HG03175 (cell line): Measurements from ENCODE around the gene RBM33.

Source experiments
- ATAC-seq: cut with Tn5 transposase; IDR thresholded peaks from one replicate; pipeline ENCODE4 v1.9.1; 2021; ENCODE audit warnings: mild to moderate bottlenecking, moderate library complexity; ENCODE audit not compliant: unreplicated experiment

Gene RBM33

GRCh38 chr7:155792315-155792960, 148.0 kb downstream of the RBM33 start:
- no peak for ATAC-seq

GRCh38 chr7:155792999-155793560, 148.6 kb downstream of the RBM33 start:
- no peak for ATAC-seq

- no peak for ATAC-seq
Observed at GRCh38 chr7:155793720-155794119, 149.3 kb downstream of the RBM33 start.

DNA sequence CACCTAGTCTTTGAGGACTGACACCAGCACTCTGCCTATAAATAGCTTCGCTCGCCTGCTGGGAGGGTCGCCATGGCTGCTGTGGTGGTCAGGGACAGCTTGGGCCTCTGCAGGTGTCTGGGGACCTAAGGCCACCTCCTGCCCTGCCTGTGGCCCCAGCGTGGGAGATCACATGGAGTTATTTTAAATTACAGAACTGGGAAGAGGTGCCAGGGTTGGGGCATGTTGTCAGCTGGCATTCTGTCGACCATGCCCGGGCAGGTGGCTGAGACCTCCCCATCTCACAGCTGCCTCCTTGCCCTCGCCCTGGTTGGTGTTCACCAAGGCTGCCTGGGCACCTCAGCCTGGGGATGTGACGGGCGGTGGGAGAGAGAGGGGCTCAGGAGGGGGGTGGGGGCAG, 149.7 kb downstream of the RBM33 start:
- ATAC-seq: no peak

DNA sequence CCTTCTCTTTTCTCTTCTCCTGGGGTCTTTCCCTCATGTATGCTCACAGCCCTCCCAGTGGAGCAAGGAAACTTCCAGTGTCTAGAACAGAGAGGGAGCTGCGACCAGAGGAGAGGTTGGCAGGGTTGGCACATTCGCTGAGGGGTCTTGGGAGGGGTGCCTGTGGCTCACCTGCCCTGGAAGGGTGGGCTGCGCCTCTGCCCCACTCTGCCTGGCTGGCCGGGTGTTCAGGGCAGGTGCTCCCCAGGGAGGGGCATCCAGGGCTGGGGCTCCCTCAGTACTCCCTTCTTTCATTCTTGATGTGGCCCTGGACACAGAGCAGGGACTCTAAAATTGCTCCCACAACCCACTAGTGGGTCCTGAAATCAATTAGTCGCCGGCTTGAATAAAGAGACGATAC, 150.9 kb downstream of the RBM33 start:
- ATAC-seq: no peak

DNA sequence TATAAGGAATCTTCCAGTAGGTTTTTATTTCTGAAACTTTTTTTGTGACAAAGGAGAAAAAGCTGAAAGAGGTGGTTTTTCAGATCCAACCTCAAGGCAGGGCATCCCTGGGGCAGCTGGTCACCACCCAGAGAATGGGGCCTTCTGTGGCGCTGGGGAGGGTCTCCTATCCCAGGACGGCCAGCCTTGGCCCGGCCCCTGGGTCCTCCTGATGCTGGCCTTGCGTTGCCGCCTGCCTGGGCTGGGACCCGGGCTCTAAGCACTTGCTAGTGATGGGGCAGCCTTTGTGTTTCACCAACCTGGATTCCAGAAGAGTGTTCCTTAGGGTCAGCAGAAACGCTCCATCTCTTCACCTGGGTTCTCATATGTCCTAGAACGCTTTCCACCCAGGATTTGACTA, 151.5 kb downstream of the RBM33 start:
- ATAC-seq: no peak

DNA sequence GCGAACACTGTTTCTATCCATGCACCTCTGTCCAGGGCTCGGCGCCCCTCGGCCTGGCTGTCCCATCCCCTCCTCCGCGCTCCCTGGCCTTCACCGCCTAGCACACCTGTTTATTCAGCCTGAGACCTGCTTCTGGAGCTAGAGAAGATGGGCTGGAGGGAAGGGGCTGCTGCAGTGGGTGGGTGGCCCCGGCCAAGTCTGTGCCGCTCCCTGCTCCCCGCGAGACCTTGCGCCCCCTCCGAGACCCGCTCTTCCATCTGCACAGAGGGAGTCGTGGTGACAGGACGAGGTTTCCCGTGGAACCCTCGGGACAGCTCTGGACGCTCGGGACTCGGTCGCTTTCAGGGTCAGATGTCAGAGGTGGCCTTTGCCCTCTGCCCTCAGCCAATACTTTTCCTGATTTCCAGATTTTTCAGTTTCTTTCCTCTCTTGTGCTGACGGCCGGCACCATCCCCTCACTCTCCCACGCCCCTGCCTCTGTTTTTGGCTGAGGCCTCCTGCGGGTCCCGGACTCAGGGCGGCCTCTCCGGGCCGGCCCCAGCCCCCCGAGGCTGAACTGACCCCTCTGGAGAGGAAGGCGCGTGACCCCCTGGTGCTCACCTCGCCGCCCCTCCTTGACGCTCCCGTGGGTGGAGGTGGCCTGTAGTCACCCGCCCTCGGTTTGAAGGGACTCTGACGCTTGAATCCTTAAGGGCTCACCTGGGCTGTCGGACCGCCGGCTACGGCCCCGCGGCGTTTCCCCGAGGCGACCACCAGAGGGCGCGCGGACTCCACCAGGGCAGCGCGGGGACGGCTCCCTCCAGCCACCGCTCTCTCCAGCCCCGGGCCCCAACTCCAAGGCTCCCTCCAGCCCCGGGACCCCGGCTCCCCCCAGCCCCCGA, 152.2 kb downstream of the RBM33 start:
- ATAC-seq: peak; percentile 66

DNA sequence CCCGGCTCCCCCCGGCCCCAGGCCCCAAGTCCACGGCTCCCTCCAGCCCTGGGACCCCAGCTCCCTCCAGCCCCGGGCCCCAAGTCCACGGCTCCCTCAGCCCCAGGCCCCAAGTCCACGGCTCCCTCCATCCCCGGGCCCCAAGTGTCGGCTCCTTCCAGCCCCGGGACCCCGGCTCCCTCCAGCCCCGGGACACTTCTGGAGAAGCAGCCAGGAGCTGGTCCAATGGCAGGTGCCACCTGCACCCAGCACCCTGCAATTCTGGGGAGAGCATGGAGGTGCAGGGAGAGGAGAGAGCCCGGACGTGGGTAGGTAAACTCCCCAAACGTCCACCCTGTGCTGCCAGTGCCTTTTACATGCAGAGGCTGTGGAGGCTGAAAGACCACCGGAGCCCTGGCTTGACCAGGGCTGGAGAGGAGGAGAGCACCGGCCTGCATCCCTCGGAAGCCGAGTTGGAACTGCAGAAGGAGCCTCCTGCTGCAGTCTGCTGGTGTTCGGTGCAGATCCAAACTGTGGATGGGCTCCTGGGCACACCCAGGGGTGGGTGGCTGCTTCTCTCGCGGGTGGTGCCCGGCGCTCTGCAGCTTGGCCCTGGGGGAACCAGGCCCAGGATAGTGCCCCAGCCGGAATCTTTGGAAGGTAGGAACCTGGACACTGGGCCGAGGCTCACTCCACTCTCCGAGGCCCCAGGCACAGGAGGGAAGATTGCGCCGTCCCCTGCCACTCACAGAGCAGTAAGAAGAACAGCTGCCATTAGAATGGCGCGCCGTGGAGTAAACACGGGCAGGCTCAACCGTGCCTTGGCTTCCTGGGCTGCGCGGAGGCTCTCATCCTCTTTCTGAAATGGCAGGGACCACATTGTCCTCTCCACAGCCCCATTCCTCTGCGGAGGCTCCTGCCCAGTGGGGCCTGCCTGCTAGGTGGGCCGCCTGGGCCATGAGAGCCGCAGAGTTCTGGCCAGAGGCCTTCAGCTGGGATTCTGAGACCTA, 153.1 kb downstream of the RBM33 start:
- ATAC-seq: no peak

DNA sequence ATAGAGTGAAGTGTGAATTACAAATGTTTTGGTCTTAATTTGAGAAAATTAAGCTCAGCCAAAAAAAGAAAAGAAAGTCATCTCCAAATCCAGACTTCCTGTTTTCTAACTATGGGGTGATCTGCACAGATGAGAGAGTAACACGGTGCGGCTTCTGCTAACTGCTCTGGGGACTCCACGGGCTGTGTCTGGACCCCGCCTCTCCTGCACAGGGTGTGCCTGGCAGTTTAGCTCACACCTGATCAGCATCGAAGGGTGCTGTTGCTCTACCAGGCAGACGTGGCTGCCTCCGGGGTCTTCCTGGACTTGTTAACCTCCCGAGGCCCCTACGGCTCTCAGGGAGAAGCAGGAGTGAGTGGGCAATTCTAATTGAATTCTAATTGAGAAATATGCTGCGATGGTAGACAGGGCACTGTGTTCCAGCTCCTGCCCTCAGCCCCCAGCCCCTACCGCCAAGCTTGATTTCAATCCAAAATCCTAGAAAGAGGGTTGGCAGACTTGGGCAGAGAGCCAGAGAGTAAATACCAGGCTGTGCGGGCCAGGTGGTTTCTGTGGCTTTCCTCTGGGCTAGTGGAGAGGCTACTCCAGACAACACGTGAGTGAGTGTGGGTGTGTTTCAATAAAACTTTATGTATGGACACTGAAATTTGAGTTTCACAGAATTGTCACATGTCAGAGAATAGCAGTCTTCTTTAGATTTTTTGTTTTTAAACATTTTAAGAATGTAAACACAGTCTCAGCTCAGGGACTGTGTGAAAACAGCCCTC, 154.4 kb downstream of the RBM33 start:
- ATAC-seq: peak; percentile 38

DNA sequence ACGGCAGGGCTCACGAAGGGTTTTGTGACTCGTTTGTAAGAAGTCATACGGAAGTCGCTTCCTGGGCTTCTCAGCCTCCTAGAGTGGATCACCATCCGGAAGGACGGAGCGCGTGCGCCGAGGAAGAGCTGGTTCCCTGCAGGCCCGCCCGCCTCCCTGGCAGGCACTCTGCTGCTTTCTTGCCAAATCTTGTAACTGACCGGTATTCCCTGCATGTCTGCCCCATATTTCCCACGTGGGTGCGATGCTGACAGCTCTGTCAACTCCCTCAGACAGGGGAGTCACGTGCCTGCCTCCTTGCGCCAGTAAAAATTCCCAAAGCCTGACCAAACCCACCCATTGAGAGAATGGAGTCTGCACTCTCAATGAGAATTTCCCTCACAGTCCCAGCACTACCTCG, 155.1 kb downstream of the RBM33 start:
- no peak for ATAC-seq

DNA sequence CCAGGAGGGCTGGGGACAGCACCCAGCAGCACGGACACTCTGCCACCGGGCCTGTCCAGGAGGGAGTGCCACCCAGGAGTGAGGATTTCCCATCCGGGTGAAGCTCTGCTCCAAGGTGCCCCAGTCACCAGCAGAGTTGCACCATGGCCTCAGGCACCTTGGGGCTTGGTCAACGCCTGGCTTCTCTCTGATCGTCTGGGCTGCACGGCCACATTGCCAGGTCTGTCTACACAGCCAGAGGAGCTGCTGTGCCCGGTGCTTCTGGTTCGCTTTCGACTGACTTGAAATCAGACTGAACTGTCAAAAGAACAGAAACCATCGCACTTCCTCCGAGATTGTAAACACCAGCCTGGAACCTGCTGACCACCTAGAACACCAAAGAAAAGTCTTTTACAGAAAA, 155.8 kb downstream of the RBM33 start:
- no peak for ATAC-seq

DNA sequence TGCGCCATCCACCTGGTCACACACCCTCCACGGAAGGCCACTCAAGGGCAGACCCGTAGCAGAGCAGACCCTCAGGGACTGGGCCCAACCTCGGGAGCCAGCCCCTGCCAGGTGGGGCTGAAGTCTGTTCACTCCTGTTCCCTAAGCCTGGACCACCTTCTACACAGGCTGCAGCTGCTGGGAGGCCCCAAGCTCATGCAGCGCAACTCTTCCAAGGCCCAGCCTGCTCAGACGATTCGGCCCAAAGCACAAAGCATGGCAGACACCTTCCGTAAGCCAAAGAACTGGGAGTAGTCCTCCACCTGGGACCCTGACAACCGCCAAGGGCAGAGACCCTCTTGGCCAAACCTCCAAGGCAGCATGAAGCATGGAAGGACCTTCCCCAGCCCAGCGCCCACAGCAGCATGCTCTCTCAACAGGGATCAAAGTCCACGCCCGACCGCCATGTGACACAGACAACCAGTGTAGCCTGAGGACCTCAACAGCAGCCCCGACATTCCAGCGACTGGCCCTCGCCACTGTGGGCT, 156.3 kb downstream of the RBM33 start:
- ATAC-seq: no peak

DNA sequence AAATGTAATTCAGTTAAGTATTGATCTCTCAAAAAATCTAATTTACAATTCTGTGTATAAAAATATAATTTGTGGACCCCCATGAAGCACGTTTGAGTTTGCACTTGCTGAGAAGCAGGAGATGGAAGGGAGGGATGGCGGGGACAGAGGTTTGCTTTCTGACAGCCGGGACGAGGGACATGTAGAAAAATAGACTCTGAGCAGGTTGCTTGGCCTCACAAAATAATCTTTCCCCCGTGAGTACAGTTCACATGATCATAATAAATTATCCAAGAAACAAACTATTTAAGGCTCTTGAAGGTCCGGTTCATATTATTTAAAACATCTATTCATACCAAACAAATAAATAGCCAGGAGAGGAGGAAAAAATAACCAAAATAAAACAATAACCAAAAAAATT, 157.8 kb downstream of the RBM33 start:
- ATAC-seq: no peak

- ATAC-seq: no peak
Observed at GRCh38 chr7:155802906-155803417, 158.5 kb downstream of the RBM33 start.

GRCh38 chr7:155803418-155804376, 159.2 kb downstream of the RBM33 start:
- ATAC-seq: no peak

DNA sequence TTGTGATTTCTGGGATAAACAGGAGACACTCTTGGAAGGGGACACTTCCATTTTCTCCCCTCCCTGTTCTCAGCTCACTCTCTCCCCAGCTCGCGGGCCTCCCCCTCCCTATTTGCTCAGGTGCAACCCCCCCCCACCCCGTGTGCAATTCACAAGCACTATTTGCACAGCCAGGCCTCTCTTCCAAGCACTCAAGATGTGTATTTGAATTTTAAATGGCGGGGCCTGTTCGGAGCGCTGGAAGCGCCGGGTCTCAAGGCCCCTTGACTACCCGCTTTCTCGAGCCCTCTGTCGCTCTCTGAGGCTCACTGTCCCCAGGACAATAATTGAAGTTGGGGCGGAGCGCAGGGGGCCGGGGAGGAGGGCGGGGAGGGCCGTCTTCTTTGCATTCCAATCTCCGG, 160.0 kb downstream of the RBM33 start:
- ATAC-seq: no peak

DNA sequence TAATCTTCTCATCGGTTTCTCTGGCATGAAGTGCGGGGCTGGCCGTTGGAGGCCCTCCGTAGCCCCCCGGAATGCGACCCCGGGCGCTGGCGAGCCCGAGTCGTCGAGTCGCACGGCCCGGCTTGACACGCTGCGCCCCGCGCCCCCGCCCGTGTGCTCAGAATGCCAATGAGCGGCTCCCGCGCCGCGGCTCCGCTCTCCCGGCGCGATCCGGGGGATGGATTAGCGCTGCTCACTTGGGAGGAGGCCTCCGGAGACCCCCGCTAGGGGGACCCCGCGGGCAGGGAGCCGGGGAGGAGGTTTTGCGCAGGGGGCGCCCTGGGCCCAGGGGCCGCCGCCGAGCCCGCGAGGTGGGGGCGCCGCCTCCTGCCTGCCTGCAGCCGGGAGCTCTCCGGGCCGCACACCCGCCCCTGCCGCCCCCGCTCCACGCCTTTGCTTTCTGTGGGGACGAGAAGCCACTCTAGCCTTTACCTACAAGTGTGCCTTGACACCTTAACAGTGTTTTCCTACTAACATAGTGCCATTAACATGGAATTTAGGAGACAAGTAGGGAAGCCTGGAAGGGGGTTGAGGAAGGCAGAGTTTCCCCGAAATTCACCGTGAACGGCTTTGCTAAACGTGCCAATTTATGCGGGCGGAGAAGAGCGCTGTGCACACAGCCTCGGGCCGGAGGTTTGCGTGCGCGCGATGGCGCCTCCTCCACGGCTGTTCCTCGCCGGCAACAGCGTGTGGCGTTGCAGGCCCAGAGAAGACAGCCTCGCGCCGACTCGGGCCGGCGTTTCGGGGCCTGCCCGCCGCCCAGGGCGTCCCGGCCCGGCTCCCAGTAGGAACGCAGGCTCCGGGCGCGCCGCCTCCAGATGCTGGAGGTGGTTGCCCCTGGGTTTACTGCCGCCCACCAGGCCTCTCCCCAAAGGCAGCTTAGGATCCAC, 160.7 kb downstream of the RBM33 start:
- ATAC-seq: peak; percentile 44

- ATAC-seq: no peak
Observed at GRCh38 chr7:155805826-155806095, 161.3 kb downstream of the RBM33 start.
